ENCODE results near the gene SEMA5A. TPM values are rescaled to one million over a fixed set of nuclear protein-coding genes. Genes with fewer than 3 reads are reported as not detected.

The SEMA5A gene
- total RNA-seq, 1 donor from 2014 or later = 31.9 TPM

DNA sequence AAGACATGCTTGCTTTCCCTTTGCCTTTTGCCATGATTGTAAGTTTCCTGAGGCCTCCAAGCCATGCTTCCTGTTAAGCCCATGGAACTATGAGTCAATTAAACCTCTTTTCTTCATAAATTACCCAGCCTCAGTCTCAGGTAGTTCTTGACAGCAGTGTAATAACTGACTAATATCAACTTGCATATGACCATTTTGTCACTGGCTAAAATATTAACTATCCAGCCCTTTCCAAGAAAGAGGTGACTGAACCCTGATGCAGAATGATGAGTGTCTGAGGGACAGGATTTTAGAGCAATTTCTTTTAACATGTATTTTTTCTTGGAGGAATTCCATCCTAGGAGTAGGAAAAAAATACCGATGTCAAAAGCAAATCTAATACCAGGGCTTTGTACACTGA lies 266.1 kb downstream of the SEMA5A start:
- H3K27me3 Mint-ChIP-seq (ENCODE audit: low read depth) = no peaks in the 10 kb centered on the region
- no peak overlapping the region for H3K4me3 Mint-ChIP-seq
- H3K9me3 Mint-ChIP-seq = peaks cover 12% of the 10 kb centered on the region
- peak overlapping the region; percentile 91 for H3K27ac Mint-ChIP-seq (ENCODE audit: unreplicated experiment)
- no peak for DNase-seq (ENCODE audit: low read depth, low spot score)
- H3K36me3 Mint-ChIP-seq (ENCODE audit: low read depth) = peaks cover 32% of the 10 kb centered on the region
- TF ChIP-seq, protein P1, sequence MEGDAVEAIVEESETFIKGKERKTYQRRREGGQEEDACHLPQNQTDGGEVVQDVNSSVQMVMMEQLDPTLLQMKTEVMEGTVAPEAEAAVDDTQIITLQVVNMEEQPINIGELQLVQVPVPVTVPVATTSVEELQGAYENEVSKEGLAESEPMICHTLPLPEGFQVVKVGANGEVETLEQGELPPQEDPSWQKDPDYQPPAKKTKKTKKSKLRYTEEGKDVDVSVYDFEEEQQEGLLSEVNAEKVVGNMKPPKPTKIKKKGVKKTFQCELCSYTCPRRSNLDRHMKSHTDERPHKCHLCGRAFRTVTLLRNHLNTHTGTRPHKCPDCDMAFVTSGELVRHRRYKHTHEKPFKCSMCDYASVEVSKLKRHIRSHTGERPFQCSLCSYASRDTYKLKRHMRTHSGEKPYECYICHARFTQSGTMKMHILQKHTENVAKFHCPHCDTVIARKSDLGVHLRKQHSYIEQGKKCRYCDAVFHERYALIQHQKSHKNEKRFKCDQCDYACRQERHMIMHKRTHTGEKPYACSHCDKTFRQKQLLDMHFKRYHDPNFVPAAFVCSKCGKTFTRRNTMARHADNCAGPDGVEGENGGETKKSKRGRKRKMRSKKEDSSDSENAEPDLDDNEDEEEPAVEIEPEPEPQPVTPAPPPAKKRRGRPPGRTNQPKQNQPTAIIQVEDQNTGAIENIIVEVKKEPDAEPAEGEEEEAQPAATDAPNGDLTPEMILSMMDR (conservative IDR thresholded peaks at IDR 0.05) = no peak
- peaks cover 3% of the 10 kb centered on the region for H3K4me1 Mint-ChIP-seq

DNA sequence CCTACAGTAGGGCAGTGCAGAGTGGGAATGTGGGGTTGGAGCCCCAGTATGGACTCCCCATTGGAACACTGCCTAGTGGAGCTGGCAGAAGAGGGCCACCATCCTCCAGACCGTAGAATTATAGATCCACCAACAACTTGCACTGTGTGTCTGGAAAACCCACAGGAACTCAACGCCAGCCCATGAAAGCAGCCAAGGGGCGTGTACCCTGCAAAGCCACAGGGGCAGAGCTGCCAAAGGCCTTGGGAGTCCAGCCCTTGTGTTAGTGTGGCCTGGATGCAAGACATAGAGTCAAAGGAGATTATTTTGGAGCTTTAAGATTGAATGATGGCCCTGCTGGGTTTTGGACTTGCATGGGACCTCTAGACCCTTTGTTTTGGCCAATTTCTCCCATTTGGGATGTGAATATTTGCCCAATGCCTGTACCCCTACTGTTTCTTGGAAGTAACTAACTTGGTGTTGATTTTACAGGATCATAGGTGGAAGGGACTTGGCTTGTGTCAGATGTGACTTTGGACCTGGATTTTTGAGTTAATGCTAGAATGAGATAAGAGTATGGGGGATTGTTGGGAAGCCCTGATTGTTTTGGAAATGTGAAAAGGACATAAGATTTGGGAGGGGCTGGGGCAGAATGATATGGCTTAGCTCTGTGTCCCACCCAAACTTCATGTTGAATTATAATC lies 266.8 kb downstream of the SEMA5A start:
- Mint-ChIP-seq H3K36me3 (ENCODE audit: low read depth) (peaks cover 37% of the 10 kb centered on the region), H3K4me1 (no peaks in the 10 kb centered on the region), H3K9me3 (peaks cover 16% of the 10 kb centered on the region), H3K27ac (ENCODE audit: unreplicated experiment) (no peak overlapping the region), H3K4me3 (no peak overlapping the region), H3K27me3 (ENCODE audit: low read depth) (no peaks in the 10 kb centered on the region)
- no peak for DNase-seq (ENCODE audit: low read depth, low spot score)
- TF ChIP-seq, protein P1 (conservative IDR thresholded peaks at IDR 0.05) = no peak

DNA sequence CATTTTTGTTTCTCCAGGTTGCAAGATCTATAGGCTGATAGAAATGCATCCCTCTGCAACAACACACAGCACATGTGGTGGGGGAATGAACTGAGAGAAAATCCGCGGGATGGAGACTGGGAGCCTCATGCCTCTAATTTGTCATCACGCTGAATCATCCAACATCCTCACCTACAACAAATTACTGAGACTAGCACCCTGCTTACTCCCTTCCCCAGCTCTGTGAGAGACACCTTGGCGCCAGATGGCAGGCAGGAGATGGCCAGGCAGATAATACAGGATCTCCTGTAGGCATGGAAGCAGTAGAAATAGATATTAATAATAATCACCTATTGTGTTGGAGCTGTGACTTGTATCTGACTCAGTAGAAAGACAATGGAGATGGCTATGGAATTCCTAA lies 276.9 kb downstream of the SEMA5A start:
- TF ChIP-seq, protein P1 (conservative IDR thresholded peaks at IDR 0.05) = no peak
- Mint-ChIP-seq H3K4me1 (peaks cover 14% of the 10 kb centered on the region), H3K9me3 (peaks cover 6% of the 10 kb centered on the region)

DNA sequence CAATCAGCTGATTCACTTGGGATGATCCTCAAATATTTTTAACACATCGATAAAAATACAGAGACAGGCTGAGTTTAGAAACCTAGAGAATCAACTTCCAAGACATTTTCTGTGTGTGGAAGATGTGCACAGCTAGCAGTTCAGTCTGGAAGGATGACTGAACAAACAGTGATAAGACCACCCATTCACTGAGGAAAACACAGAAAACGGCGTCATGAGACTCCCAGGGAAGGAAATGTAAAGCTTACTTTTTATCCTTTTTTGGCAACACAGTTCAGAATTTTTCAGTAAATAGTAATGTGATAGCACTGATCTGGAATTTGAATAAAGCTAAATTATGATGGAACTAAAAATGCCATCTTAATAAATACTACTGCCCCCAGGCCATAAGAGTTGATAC lies 277.6 kb downstream of the SEMA5A start:
- Mint-ChIP-seq H3K27me3 (ENCODE audit: low read depth) (no peaks in the 10 kb centered on the region), H3K36me3 (ENCODE audit: low read depth) (peaks cover 14% of the 10 kb centered on the region), H3K9me3 (peaks cover 3% of the 10 kb centered on the region), H3K4me1 (peaks cover 14% of the 10 kb centered on the region), H3K4me3 (no peak overlapping the region), H3K27ac (ENCODE audit: unreplicated experiment) (no peak overlapping the region)
- no peak for DNase-seq (ENCODE audit: low read depth, low spot score)
- TF ChIP-seq, protein P1 (conservative IDR thresholded peaks at IDR 0.05) = no peak

More for the DNA sequence above, 276.9 kb downstream of the SEMA5A start:
- Mint-ChIP-seq H3K36me3 (ENCODE audit: low read depth) (peaks cover 13% of the 10 kb centered on the region), H3K27ac (ENCODE audit: unreplicated experiment) (no peak overlapping the region), H3K27me3 (ENCODE audit: low read depth) (no peaks in the 10 kb centered on the region), H3K4me3 (no peak overlapping the region)
- no peak for DNase-seq (ENCODE audit: low read depth, low spot score)

DNA sequence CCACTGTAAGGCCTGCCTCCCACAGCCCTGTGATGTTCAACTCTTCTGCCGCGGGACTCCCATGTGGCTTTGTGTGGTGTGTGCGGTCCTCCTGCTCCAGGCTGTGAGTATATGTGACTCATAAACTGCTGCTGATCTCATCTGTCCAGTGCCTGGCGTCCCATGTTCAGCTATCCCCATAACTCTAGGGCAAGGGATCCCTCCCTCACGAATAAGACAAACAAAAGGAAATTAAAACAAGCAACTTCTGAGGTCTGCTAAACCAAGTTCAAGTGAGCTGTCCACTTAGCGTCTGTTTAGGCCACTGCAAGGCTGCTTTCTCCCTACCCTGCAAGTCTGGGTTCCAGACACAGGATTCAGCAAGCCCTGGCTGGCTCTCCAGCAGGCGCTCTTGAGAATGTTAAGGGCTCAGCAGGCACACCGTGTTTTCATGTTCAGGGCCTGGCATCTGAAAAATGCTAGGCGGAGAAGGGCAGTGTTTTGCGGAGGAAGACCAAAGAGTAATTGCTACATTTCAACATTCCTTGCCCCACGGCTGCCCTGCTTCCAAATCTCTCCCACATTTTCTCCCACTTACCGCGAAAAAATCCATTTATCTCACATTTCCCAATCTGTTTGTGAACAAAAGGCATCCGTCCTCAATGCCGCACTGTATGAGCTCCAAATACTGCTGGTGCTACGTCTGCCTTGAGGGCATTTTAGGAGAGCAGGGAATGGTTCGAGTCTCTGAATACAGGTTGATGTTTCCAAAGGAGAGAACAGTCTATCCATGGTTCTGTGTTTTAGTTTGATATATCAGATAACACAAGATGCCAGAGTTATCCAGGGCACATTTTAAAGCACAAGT lies 280.2 kb downstream of the SEMA5A start:
- Mint-ChIP-seq H3K27ac (ENCODE audit: unreplicated experiment) (peak overlapping the region; percentile 15), H3K4me3 (no peak overlapping the region), H3K9me3 (peaks cover 2% of the 10 kb centered on the region), H3K27me3 (ENCODE audit: low read depth) (no peaks in the 10 kb centered on the region), H3K36me3 (ENCODE audit: low read depth) (peaks cover 9% of the 10 kb centered on the region), H3K4me1 (peaks cover 14% of the 10 kb centered on the region)
- TF ChIP-seq, protein P1 (conservative IDR thresholded peaks at IDR 0.05) = no peak
- no peak for DNase-seq (ENCODE audit: low read depth, low spot score)

Data from neural crest cell (in vitro differentiated cells).